HCT116 (cell line): ENCODE measurements around the gene PAK6. TPM values are rescaled to one million over a fixed set of nuclear protein-coding genes. Genes with fewer than 3 reads are reported as not detected.

Experiments
- ATAC-seq: fragments of 200-7000 bp; cut with Tn5 transposase; 2 replicates; pipeline ENCODE4 v1.9.1; 2020; ENCODE audit warnings: mild to moderate bottlenecking, moderate library complexity
- BruUV-seq: library from RNA; stranded (reverse); fragments of 400-500 nt; replicated peaks from 2 replicates; lab custom pipeline; 2021; lab: Mats Ljungman, UMichigan
- CTCF ChIA-PET: fragments of 300-600 bp; sonication (Branson Sonifier 250); formaldehyde crosslinking; loops from one replicate; lab custom pipeline; 2021; ENCODE audit warnings: antibody characterized with exemption; lab: Charles Lee
- POLR2A ChIA-PET: fragments of 300-600, 350-600 bp; sonication (Branson Sonifier 250); formaldehyde crosslinking; loops from one replicate; lab custom pipeline; 2021; ENCODE audit warnings: antibody characterized with exemption; lab: Charles Lee
- RAD21 ChIA-PET, 2 experiments: fragments of 300-600 bp; sonication (Branson Sonifier 250); formaldehyde crosslinking; loops; one replicate each; lab custom pipeline; 2023; ENCODE audit warnings: low total read pairs in 2 of 2; ENCODE audit not compliant: uncharacterized antibody in 2 of 2, unreplicated experiment in 2 of 2, low non-redundant PET in 1 of 2; lab: Charles Lee
- DNase-seq: peaks from one replicate; pipeline ENCODE4 v3.0.0-alpha.2; 2010; ENCODE audit warnings: low read depth, low spot score
- H2AFZ ChIP-seq: fragments of 200-600 bp; shearing (Covaris generic), sonication (generic); 2 replicates; pipeline ENCODE4 v1.6.1; 2017; ENCODE audit warnings: low read depth, mixed run types, mixed read lengths, antibody characterized with exemption, low read length; ENCODE audit not compliant: poor library complexity, severe bottlenecking
- H3K27ac ChIP-seq: 2 replicates; pipeline ENCODE4 v1.5.1; 2012; ENCODE audit warnings: low read depth, low read length
- H3K27me3 ChIP-seq: fragments of 200-600 bp; sonication (generic); 2 replicates; pipeline ENCODE4 v1.6.1; 2016; ENCODE audit warnings: mixed run types, low read length, mixed read lengths; ENCODE audit not compliant: insufficient read depth
- H3K36me3 ChIP-seq, 2 experiments: fragments of 200-500 bp in 1 of 2; fragments of 200-600 bp in 1 of 2; sonication (Bioruptor generic) in 1 of 2; sonication (generic) in 1 of 2; 2 replicates each; pipeline versions ENCODE4 v1.5.1 to v1.6.1; 2014 to 2016; ENCODE audit warnings: low read length in 2 of 2, inconsistent platforms in 1 of 2, mixed read lengths in 1 of 2, mixed run types in 1 of 2; ENCODE audit not compliant: insufficient read depth in 2 of 2, control insufficient read depth in 1 of 2
- H3K4me1 ChIP-seq, 2 experiments: fragments of 200-600 bp in 1 of 2; sonication (generic) in 1 of 2; 2 replicates each; pipeline versions ENCODE4 v1.5.1 to v1.6.1; 2012 to 2017; ENCODE audit warnings: low read length in 2 of 2, inconsistent platforms in 1 of 2, mild to moderate bottlenecking in 1 of 2, mixed read lengths in 1 of 2, mixed run types in 1 of 2, moderate library complexity in 1 of 2; ENCODE audit not compliant: insufficient read depth in 2 of 2, control insufficient read depth in 1 of 2
- H3K4me2 ChIP-seq: fragments of 200-600 bp; sonication (generic); 2 replicates; pipeline ENCODE4 v1.6.1; 2017; ENCODE audit warnings: mixed run types, low read length, mixed read lengths
- H3K4me3 ChIP-seq, 2 experiments: fragments of 200-600 bp in 1 of 2; sonication (generic) in 1 of 2; replicated peaks in 1 of 2; 2 replicates each; pipeline ENCODE4 v1.5.1; 2011 to 2016; ENCODE audit warnings: low read length in 2 of 2, control low read depth in 1 of 2, low read depth in 1 of 2, mild to moderate bottlenecking in 1 of 2, mixed read lengths in 1 of 2, mixed run types in 1 of 2
- H3K79me2 ChIP-seq: fragments of 200-600 bp; sonication (generic); 2 replicates; pipeline ENCODE4 v1.6.1; 2017; ENCODE audit warnings: mild to moderate bottlenecking, mixed run types, low read length, moderate library complexity, mixed read lengths; ENCODE audit not compliant: insufficient read depth
- H3K9ac ChIP-seq: fragments of 200-600 bp; sonication (generic); 2 replicates; pipeline ENCODE4 v1.6.1; 2016; ENCODE audit warnings: low read length, mixed read lengths
- H3K9me2 ChIP-seq: fragments of 200-600 bp; sonication (generic), shearing (Covaris generic); 2 replicates; pipeline ENCODE4 v1.6.1; 2017; ENCODE audit warnings: mixed run types, mild to moderate bottlenecking, moderate library complexity; ENCODE audit not compliant: insufficient read depth
- H3K9me3 ChIP-seq, 2 experiments: fragments of 200-500 bp in 1 of 2; fragments of 200-600 bp in 1 of 2; sonication (Bioruptor generic) in 1 of 2; sonication (generic) in 1 of 2; 2 replicates each; pipeline ENCODE4 v1.6.1; 2014 to 2017; ENCODE audit warnings: low read length in 2 of 2, mixed read lengths in 2 of 2, inconsistent platforms in 1 of 2, low read depth in 1 of 2, mild to moderate bottlenecking in 1 of 2, mixed run types in 1 of 2, moderate library complexity in 1 of 2; ENCODE audit not compliant: control insufficient read depth in 1 of 2, insufficient read depth in 1 of 2
- H4K20me1 ChIP-seq: fragments of 200-600 bp; sonication (generic), shearing (Covaris generic); 2 replicates; pipeline ENCODE4 v1.6.1; 2017; ENCODE audit warnings: mixed run types, mild to moderate bottlenecking, moderate library complexity; ENCODE audit not compliant: insufficient read depth
- ELF1 ChIP-seq: IDR thresholded peaks from 2 replicates; pipeline ENCODE4 v1.6.1; 2012; ENCODE audit warnings: low read depth, borderline replicate concordance
- EZH2 ChIP-seq: fragments of 200-600 bp; sonication (generic); IDR thresholded peaks from 2 replicates; pipeline ENCODE4 v1.6.1; 2017; ENCODE audit warnings: antibody characterized with exemption, mixed run types
- FOSL1 ChIP-seq: IDR thresholded peaks from 2 replicates; pipeline ENCODE4 v1.6.1; 2012; ENCODE audit warnings: low read depth
- JUND ChIP-seq: IDR thresholded peaks from 2 replicates; pipeline ENCODE4 v1.6.1; 2012
- POLR2A ChIP-seq: IDR thresholded peaks from 2 replicates; pipeline ENCODE4 v1.7.0; 2011; ENCODE audit warnings: borderline replicate concordance; ENCODE audit not compliant: insufficient read depth, insufficient read length; ENCODE audit errors: extremely low read depth
- SIN3A ChIP-seq: IDR thresholded peaks from 2 replicates; pipeline ENCODE4 v1.6.1; 2012; ENCODE audit warnings: low read depth
- SP1 ChIP-seq: IDR thresholded peaks from 2 replicates; pipeline ENCODE4 v1.6.1; 2012; ENCODE audit warnings: low read depth
- SRF ChIP-seq: IDR thresholded peaks from 2 replicates; pipeline ENCODE4 v1.6.1; 2012; ENCODE audit warnings: low read depth
- TCF7L2 ChIP-seq: IDR thresholded peaks from 2 replicates; pipeline ENCODE4 v1.7.0; 2011; ENCODE audit warnings: borderline replicate concordance, inconsistent platforms; ENCODE audit not compliant: insufficient read depth, insufficient read length; ENCODE audit errors: extremely low read depth
- YY1 ChIP-seq: IDR thresholded peaks from 2 replicates; pipeline ENCODE4 v1.6.1; 2011; ENCODE audit warnings: low read length, low read depth, moderate library complexity, mild to moderate bottlenecking; ENCODE audit not compliant: insufficient replicate concordance; ENCODE audit errors: extremely low read depth
- ZFX ChIP-seq: fragments of 450-650 bp; IDR thresholded peaks from 2 replicates; pipeline ENCODE4 v1.6.1; 2017
- ZNF274 ChIP-seq: fragments of 200-500 bp; sonication (Bioruptor generic); IDR thresholded peaks from 2 replicates; pipeline ENCODE4 v1.6.1; 2014; ENCODE audit warnings: mild to moderate bottlenecking, low read depth, low read length, inconsistent platforms
- intact Hi-C: fragments of 100-400 bp; cut with micrococcal nuclease; formaldehyde crosslinking; loops from 2 replicates; pipeline ENCODE4 v1.10.0; 2022
- total RNA-seq: library from RNA; stranded (reverse); gene quantifications from one replicate; pipeline ENCODE4 v1.2.1, GENCODE V29; 2021; ENCODE audit not compliant: unreplicated experiment
- TF ChIP-seq, protein P1 (sequence below): IDR thresholded peaks from 2 replicates; pipeline ENCODE4 v1.6.1; 2012
- TF ChIP-seq, protein P2 (sequence below): IDR thresholded peaks from 2 replicates; pipeline ENCODE4 v1.6.1; 2012
- TF ChIP-seq, protein P3 (sequence below), 3 experiments: fragments of 200-600 bp in 1 of 3; sonication (generic) in 1 of 3; IDR thresholded peaks in 2 of 3; conservative IDR thresholded peaks in 1 of 3; 2 replicates each; pipeline ENCODE4 v1.5.1; 2012 to 2017; ENCODE audit warnings: low read depth in 2 of 3, low read length in 2 of 3, antibody characterized with exemption in 1 of 3, borderline replicate concordance in 1 of 3, control low read depth in 1 of 3, mild to moderate bottlenecking in 1 of 3, mixed read lengths in 1 of 3, mixed run types in 1 of 3, moderate library complexity in 1 of 3; ENCODE audit not compliant: insufficient read depth in 1 of 3

PAK6 gene
- total RNA-seq, 1 experiment from 2014 or later: 19.9 TPM

DNA sequence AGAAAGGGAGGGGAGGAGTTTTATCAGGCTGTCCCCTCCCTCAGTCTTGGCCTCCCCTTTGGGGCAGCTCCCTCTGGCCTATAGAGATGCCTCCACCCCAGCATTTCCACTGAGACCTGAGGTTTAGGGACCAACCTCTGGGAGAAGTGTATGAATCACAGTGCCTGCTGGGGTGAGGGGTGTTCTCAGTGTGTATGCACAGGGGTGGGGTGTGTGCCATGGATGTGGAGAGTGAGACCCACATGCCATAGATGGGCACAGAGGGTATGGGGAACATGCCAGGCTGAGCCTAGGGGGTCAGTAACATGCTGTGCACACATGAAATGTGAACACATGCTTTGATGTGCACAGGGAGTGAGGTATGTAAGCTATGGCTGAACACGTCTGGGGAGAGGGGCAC is 56.4 kb downstream of the PAK6 start:
- Histone ChIP-seq H3K36me3 (no peaks in the 10 kb centered on the region), H3K79me2 (no peaks in the 10 kb centered on the region), H4K20me1 (no peaks in the 10 kb centered on the region), H3K27ac (no peak overlapping the region), H3K4me1 (peaks cover 14 to 22% of the 10 kb centered on the region in 2 experiments), H2AFZ (no peak overlapping the region), H3K9me2 (no peaks in the 10 kb centered on the region), H3K4me2 (no peak overlapping the region), H3K27me3 (no peaks in the 10 kb centered on the region), H3K4me3 (no peak overlapping the region), H3K9ac (no peak overlapping the region), H3K9me3 (no peaks in the 10 kb centered on the region)
- no TSS peak for BruUV-seq
- RAD21 ChIA-PET: no interaction called here
- intact Hi-C loops: no loop called here
- TF ChIP-seq YY1 (no peak), SRF (no peak), ZFX (no peak), ELF1 (no peak)
- CTCF ChIA-PET: no interaction called here
- POLR2A ChIA-PET: no interaction called here
- DNase-seq (no peak), ATAC-seq (no peak)

DNA sequence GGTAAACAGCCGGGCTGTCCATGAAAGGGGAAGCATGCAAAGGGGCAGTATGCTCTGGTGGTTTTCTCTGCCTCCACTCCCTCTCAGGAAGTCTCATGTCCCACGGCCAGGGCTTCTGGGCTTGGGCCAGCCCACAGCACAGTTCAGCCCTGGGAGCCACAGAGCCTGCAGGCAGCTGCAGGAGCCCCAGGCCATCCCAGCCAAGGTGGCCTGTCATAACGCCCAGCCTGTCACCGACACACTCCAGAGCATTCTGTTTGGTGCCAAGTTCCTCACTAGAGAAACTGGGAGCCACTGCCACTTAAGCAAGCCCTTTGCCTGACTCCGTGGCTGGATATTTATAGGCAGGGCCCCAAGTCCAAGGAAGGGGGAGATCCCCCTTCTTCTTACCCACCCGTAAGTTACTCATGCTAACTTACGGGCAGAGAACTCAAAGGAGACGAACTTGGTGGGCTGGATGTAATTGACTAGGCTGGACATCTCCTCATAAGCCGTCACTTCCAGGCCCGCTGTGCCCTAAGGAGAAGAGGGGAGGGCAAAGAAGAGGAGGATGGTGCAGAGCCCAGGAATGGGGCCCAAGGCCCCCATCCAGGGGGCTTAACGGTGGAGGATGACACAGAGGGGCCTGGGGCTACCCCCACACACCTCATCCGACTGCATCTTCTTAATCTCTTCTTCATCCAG is 57.2 kb downstream of the PAK6 start:
- CTCF ChIA-PET: interaction anchor here (1.0 kb wide), 1 partner anchor 14 kb away, joined by 5 read pairs; no protein-coding TSS in a partner anchor
- POLR2A ChIA-PET: no interaction called here
- H3K9ac ChIP-seq: no peak overlapping the region
- H2AFZ ChIP-seq: no peak overlapping the region
- H3K4me3 ChIP-seq: no peak overlapping the region
- ATAC-seq (no peak), DNase-seq (no peak)
- no peaks in the 10 kb centered on the region for H4K20me1 ChIP-seq
- no peaks in the 10 kb centered on the region for H3K9me3 ChIP-seq
- RAD21 ChIA-PET: no interaction called here
- TF ChIP-seq TCF7L2: no peak
- TF ChIP-seq, protein P1, sequence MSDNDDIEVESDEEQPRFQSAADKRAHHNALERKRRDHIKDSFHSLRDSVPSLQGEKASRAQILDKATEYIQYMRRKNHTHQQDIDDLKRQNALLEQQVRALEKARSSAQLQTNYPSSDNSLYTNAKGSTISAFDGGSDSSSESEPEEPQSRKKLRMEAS: no peak
- no peak for TF ChIP-seq SIN3A
- TF ChIP-seq ZFX: no peak
- no peak for TF ChIP-seq JUND
- TF ChIP-seq SRF: no peak
- no peak for TF ChIP-seq POLR2A
- TF ChIP-seq YY1: no peak
- TF ChIP-seq SP1: no peak
- no peak for TF ChIP-seq ELF1
- no peak for TF ChIP-seq FOSL1
- no peak for TF ChIP-seq EZH2
- TF ChIP-seq, protein P2, sequence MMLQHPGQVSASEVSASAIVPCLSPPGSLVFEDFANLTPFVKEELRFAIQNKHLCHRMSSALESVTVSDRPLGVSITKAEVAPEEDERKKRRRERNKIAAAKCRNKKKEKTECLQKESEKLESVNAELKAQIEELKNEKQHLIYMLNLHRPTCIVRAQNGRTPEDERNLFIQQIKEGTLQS: no peak
- no peak for TF ChIP-seq ZNF274
- TF ChIP-seq, protein P3, sequence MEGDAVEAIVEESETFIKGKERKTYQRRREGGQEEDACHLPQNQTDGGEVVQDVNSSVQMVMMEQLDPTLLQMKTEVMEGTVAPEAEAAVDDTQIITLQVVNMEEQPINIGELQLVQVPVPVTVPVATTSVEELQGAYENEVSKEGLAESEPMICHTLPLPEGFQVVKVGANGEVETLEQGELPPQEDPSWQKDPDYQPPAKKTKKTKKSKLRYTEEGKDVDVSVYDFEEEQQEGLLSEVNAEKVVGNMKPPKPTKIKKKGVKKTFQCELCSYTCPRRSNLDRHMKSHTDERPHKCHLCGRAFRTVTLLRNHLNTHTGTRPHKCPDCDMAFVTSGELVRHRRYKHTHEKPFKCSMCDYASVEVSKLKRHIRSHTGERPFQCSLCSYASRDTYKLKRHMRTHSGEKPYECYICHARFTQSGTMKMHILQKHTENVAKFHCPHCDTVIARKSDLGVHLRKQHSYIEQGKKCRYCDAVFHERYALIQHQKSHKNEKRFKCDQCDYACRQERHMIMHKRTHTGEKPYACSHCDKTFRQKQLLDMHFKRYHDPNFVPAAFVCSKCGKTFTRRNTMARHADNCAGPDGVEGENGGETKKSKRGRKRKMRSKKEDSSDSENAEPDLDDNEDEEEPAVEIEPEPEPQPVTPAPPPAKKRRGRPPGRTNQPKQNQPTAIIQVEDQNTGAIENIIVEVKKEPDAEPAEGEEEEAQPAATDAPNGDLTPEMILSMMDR (IDR thresholded peaks at IDR 0.05 in 2 of 3, conservative IDR thresholded peaks at IDR 0.05 in 1 of 3; ENCODE audit: borderline replicate concordance in 1 of 3, insufficient read depth in 1 of 3, low read depth in 2 of 3, low read length in 2 of 3): no peak
- H3K79me2 ChIP-seq: no peaks in the 10 kb centered on the region
- no TSS peak for BruUV-seq
- intact Hi-C loops: no loop called here
- peaks cover 9 to 14% of the 10 kb centered on the region in 2 experiments for H3K4me1 ChIP-seq
- H3K36me3 ChIP-seq: no peaks in the 10 kb centered on the region
- H3K27me3 ChIP-seq: no peaks in the 10 kb centered on the region
- no peak overlapping the region for H3K27ac ChIP-seq
- H3K9me2 ChIP-seq: no peaks in the 10 kb centered on the region
- H3K4me2 ChIP-seq: no peak overlapping the region
